ENCODE results near the gene LAMTOR4. TPM values are rescaled to one million over a fixed set of nuclear protein-coding genes. Genes with fewer than 3 reads are reported as not detected.
"Not testable (repeated sequence)": the region's sequence is repeated elsewhere in the genome, so short reads cannot be mapped to it uniquely, and the experiment has no call there.

The LAMTOR4 gene
- polyA plus RNA-seq, 1 donor from 2014 or later: 333 TPM

DNA sequence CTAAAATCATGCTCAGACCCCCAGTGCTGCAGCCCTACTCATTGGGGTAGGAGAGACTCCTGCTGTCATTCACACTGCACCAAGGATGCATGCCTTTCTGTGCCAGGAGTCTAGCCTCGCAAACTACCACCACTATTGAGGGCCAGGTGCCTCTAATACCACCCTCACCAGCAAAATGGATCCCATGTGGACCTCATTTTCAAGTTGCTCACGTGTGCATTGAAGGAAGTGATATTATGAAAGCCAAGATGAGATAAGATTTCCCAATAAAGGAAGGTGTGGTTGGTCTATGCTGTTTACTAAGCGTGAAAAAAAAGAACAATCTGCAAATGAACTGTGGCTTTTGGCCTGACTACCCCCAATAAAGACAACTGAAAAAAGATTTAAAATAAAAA lies 7.2 kb upstream of the LAMTOR4 start:
- Histone ChIP-seq H4K20me1 (ENCODE audit: insufficient read depth) (no peaks in the 10 kb centered on the region), H3K4me3 (ENCODE audit: low read length) (no peak overlapping the region), H3K9ac (ENCODE audit: low read length) (no peak overlapping the region), H3K36me3 (ENCODE audit: insufficient read depth, low read length) (no peaks in the 10 kb centered on the region), H3K9me2 (ENCODE audit: insufficient read depth, low read length) (no peaks in the 10 kb centered on the region), H3K79me2 (replicated peaks; ENCODE audit: insufficient read depth, low read length) (no peaks in the 10 kb centered on the region), H3K4me2 (ENCODE audit: low read length) (no peak overlapping the region), H3K27ac (ENCODE audit: low read length) (no peak overlapping the region), H3K9me3 (ENCODE audit: low read length) (no peaks in the 10 kb centered on the region), H2AFZ (ENCODE audit: low read depth, low read length) (no peak overlapping the region), H3F3A (ENCODE audit: insufficient read depth, low read length, poor library complexity, severe bottlenecking) (no peaks in the 10 kb centered on the region), H3K27me3 (ENCODE audit: insufficient read depth, low read depth, low read length) (no peaks in the 10 kb centered on the region)
- TF ChIP-seq EP300 (conservative IDR thresholded peaks at IDR 0.05; ENCODE audit: poor library complexity, severe bottlenecking) (no peak), MXI1 (conservative IDR thresholded peaks at IDR 0.05; ENCODE audit: poor library complexity, severe bottlenecking) (no peak), REST (IDR thresholded peaks at IDR 0.05; ENCODE audit: borderline replicate concordance) (no peak), RAD21 (conservative IDR thresholded peaks at IDR 0.05) (no peak)
- TF ChIP-seq, protein P1, sequence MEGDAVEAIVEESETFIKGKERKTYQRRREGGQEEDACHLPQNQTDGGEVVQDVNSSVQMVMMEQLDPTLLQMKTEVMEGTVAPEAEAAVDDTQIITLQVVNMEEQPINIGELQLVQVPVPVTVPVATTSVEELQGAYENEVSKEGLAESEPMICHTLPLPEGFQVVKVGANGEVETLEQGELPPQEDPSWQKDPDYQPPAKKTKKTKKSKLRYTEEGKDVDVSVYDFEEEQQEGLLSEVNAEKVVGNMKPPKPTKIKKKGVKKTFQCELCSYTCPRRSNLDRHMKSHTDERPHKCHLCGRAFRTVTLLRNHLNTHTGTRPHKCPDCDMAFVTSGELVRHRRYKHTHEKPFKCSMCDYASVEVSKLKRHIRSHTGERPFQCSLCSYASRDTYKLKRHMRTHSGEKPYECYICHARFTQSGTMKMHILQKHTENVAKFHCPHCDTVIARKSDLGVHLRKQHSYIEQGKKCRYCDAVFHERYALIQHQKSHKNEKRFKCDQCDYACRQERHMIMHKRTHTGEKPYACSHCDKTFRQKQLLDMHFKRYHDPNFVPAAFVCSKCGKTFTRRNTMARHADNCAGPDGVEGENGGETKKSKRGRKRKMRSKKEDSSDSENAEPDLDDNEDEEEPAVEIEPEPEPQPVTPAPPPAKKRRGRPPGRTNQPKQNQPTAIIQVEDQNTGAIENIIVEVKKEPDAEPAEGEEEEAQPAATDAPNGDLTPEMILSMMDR (IDR thresholded peaks at IDR 0.05; ENCODE audit: poor library complexity, severe bottlenecking): no peak

- no peak overlapping the region for H3K9ac ChIP-seq (ENCODE audit: low read length)
- H4K20me1 ChIP-seq (ENCODE audit: insufficient read depth): no peaks in the 10 kb centered on the region
- no peaks in the 10 kb centered on the region for H3K27me3 ChIP-seq (ENCODE audit: insufficient read depth, low read depth, low read length)
- H3K4me2 ChIP-seq (ENCODE audit: low read length): no peak overlapping the region
- H3K79me2 ChIP-seq (replicated peaks; ENCODE audit: insufficient read depth, low read length): no peaks in the 10 kb centered on the region
- H3K36me3 ChIP-seq (ENCODE audit: insufficient read depth, low read length): no peaks in the 10 kb centered on the region
- no peaks in the 10 kb centered on the region for H3K9me2 ChIP-seq (ENCODE audit: insufficient read depth, low read length)
- H3K4me3 ChIP-seq (ENCODE audit: low read length): no peak overlapping the region
- no peak overlapping the region for H3K27ac ChIP-seq (ENCODE audit: low read length)
- H3K9me3 ChIP-seq (ENCODE audit: low read length): no peaks in the 10 kb centered on the region
- no peak overlapping the region for H2AFZ ChIP-seq (ENCODE audit: low read depth, low read length)
- H3F3A ChIP-seq (ENCODE audit: insufficient read depth, low read length, poor library complexity, severe bottlenecking): no peaks in the 10 kb centered on the region
- no peak for TF ChIP-seq EP300 (conservative IDR thresholded peaks at IDR 0.05; ENCODE audit: poor library complexity, severe bottlenecking)
- no peak for TF ChIP-seq TAF1 (IDR thresholded peaks at IDR 0.05; ENCODE audit: low read depth)
- TF ChIP-seq SMC3 (conservative IDR thresholded peaks at IDR 0.05; ENCODE audit: poor library complexity): no peak
- TF ChIP-seq POLR2AphosphoS5 (IDR thresholded peaks at IDR 0.05): no peak
- TF ChIP-seq EZH2 (IDR thresholded peaks at IDR 0.05; ENCODE audit: borderline replicate concordance, insufficient read depth, low read length, poor library complexity, severe bottlenecking): no peak
- TF ChIP-seq, protein P1 (IDR thresholded peaks at IDR 0.05; ENCODE audit: poor library complexity, severe bottlenecking): no peak
- TF ChIP-seq RAD21 (conservative IDR thresholded peaks at IDR 0.05): no peak
- no peak for TF ChIP-seq MXI1 (conservative IDR thresholded peaks at IDR 0.05; ENCODE audit: poor library complexity, severe bottlenecking)
- TF ChIP-seq REST (IDR thresholded peaks at IDR 0.05; ENCODE audit: borderline replicate concordance): no peak
These were observed 6.3 kb upstream of the LAMTOR4 start for GRCh38 chr7:100142461-100142860.

- not testable (repeated sequence) for H3K9me2 ChIP-seq (ENCODE audit: insufficient read depth, low read length); H3K27me3 ChIP-seq (ENCODE audit: insufficient read depth, low read depth, low read length); H3K9me3 ChIP-seq (ENCODE audit: low read length); H4K20me1 ChIP-seq (ENCODE audit: insufficient read depth); H3K4me2 ChIP-seq (ENCODE audit: low read length); H3K9ac ChIP-seq (ENCODE audit: low read length); H3K27ac ChIP-seq (ENCODE audit: low read length); H3K4me3 ChIP-seq (ENCODE audit: low read length); H3F3A ChIP-seq (ENCODE audit: insufficient read depth, low read length, poor library complexity, severe bottlenecking); H2AFZ ChIP-seq (ENCODE audit: low read depth, low read length); H3K36me3 ChIP-seq (ENCODE audit: insufficient read depth, low read length)
- H3K79me2 ChIP-seq (replicated peaks; ENCODE audit: insufficient read depth, low read length): peaks cover 14% of the 10 kb centered on the region
These were observed 2.4 kb upstream of the LAMTOR4 start for GRCh38 chr7:100146350-100146749.

Data from neural cell (in vitro differentiated cells).